Kidney epithelial cell (primary cell): Measurements from ENCODE around the gene GATD1. TPM values are rescaled to one million over a fixed set of nuclear protein-coding genes. Genes with fewer than 3 reads are reported as not detected.

Experiments
- DNase-seq: peaks from one replicate; pipeline ENCODE4 v3.0.0-alpha.2; 2010; ENCODE audit warnings: low read depth
- H3K27me3 ChIP-seq: 2 replicates; pipeline ENCODE4 v1.6.0; 2011; ENCODE audit warnings: low read length; ENCODE audit not compliant: control insufficient read depth, insufficient read depth
- H3K36me3 ChIP-seq: 2 replicates; pipeline ENCODE4 v1.5.1; 2011; ENCODE audit warnings: low read length; ENCODE audit not compliant: control insufficient read depth, insufficient read depth
- H3K4me3 ChIP-seq: 2 replicates; pipeline ENCODE4 v1.5.1; 2011; ENCODE audit warnings: low read depth, mild to moderate bottlenecking, control low read depth, low read length
- CTCF ChIP-seq: IDR thresholded peaks from 2 replicates; pipeline ENCODE4 v1.5.1; 2011; ENCODE audit warnings: mild to moderate bottlenecking, moderate library complexity, low read length, control low read depth, inconsistent platforms; ENCODE audit not compliant: insufficient read depth, poor library complexity, severe bottlenecking
- total RNA-seq: library from RNA; depleted of rRNA; stranded (reverse); fragments of >200 nt; gene quantifications from 2 replicates; pipeline ENCODE4 v1.2.3, GENCODE V29; 2015

GATD1 gene
- total RNA-seq, 1 donor from 2014 or later: 27.6 TPM

- no peak overlapping the region for H3K4me3 ChIP-seq
- H3K27me3 ChIP-seq: peaks cover 2% of the 10 kb centered on the region
- peaks cover 4% of the 10 kb centered on the region for H3K36me3 ChIP-seq
- TF ChIP-seq CTCF: no peak
- no peak for DNase-seq
Measured at GRCh38 chr11:824292-824880, 47.1 kb upstream of the GATD1 start.

- H3K36me3 ChIP-seq: peaks cover 4% of the 10 kb centered on the region
- no peak for TF ChIP-seq CTCF
- no peak for DNase-seq
- H3K27me3 ChIP-seq: peaks cover 2% of the 10 kb centered on the region
- no peak overlapping the region for H3K4me3 ChIP-seq
Measured at GRCh38 chr11:823441-824291, 46.4 kb upstream of the GATD1 start.

GRCh38 chr11:821512-822371, 44.5 kb upstream of the GATD1 start:
- DNase-seq: no peak
- no peak for TF ChIP-seq CTCF
- Histone ChIP-seq H3K4me3 (no peak overlapping the region), H3K36me3 (peaks cover 4% of the 10 kb centered on the region), H3K27me3 (no peaks in the 10 kb centered on the region)

GRCh38 chr11:820655-821511, 43.6 kb upstream of the GATD1 start:
- Histone ChIP-seq H3K27me3 (no peaks in the 10 kb centered on the region), H3K4me3 (peak overlapping the region; percentile 85), H3K36me3 (peaks cover 4% of the 10 kb centered on the region)
- no peak for TF ChIP-seq CTCF
- no peak for DNase-seq

GRCh38 chr11:819943-820649, 42.8 kb upstream of the GATD1 start:
- Histone ChIP-seq H3K4me3 (peak overlapping the region; percentile 85), H3K27me3 (no peaks in the 10 kb centered on the region), H3K36me3 (peaks cover 3% of the 10 kb centered on the region)
- no peak for TF ChIP-seq CTCF
- DNase-seq: no peak
